Panc1 (cell line): Measurements from ENCODE around the gene ZNF507.

Experiments used
- POLR2AphosphoS5 ChIP-seq: IDR thresholded peaks from 2 replicates; pipeline ENCODE4 v1.6.1; 2012; ENCODE audit warnings: mild to moderate bottlenecking, low read depth, low read length, moderate library complexity
- TCF7L2 ChIP-seq: IDR thresholded peaks from 2 replicates; pipeline ENCODE4 v1.6.1; 2011; ENCODE audit warnings: mild to moderate bottlenecking, low read depth, low read length, inconsistent platforms
- TF ChIP-seq, protein P1 (sequence below): fragments of 450-650 bp; IDR thresholded peaks from 2 replicates; pipeline ENCODE4 v1.5.1; 2017; ENCODE audit warnings: mild to moderate bottlenecking
- TF ChIP-seq, protein P2 (sequence below), 2 experiments: IDR thresholded peaks; 2 replicates each; pipeline ENCODE4 v1.6.1; 2011 to 2012; ENCODE audit warnings: low read depth in 2 of 2, control low read depth in 1 of 2, low read length in 1 of 2, mild to moderate bottlenecking in 1 of 2, moderate library complexity in 1 of 2; ENCODE audit not compliant: insufficient read depth in 1 of 2

GRCh38 chr19:32322541-32322940 lies 22.9 kb upstream of the ZNF507 start:
- TF ChIP-seq, protein P1, sequence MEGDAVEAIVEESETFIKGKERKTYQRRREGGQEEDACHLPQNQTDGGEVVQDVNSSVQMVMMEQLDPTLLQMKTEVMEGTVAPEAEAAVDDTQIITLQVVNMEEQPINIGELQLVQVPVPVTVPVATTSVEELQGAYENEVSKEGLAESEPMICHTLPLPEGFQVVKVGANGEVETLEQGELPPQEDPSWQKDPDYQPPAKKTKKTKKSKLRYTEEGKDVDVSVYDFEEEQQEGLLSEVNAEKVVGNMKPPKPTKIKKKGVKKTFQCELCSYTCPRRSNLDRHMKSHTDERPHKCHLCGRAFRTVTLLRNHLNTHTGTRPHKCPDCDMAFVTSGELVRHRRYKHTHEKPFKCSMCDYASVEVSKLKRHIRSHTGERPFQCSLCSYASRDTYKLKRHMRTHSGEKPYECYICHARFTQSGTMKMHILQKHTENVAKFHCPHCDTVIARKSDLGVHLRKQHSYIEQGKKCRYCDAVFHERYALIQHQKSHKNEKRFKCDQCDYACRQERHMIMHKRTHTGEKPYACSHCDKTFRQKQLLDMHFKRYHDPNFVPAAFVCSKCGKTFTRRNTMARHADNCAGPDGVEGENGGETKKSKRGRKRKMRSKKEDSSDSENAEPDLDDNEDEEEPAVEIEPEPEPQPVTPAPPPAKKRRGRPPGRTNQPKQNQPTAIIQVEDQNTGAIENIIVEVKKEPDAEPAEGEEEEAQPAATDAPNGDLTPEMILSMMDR: no peak
- TF ChIP-seq POLR2AphosphoS5: no peak
- TF ChIP-seq TCF7L2: no peak
- TF ChIP-seq, protein P2, sequence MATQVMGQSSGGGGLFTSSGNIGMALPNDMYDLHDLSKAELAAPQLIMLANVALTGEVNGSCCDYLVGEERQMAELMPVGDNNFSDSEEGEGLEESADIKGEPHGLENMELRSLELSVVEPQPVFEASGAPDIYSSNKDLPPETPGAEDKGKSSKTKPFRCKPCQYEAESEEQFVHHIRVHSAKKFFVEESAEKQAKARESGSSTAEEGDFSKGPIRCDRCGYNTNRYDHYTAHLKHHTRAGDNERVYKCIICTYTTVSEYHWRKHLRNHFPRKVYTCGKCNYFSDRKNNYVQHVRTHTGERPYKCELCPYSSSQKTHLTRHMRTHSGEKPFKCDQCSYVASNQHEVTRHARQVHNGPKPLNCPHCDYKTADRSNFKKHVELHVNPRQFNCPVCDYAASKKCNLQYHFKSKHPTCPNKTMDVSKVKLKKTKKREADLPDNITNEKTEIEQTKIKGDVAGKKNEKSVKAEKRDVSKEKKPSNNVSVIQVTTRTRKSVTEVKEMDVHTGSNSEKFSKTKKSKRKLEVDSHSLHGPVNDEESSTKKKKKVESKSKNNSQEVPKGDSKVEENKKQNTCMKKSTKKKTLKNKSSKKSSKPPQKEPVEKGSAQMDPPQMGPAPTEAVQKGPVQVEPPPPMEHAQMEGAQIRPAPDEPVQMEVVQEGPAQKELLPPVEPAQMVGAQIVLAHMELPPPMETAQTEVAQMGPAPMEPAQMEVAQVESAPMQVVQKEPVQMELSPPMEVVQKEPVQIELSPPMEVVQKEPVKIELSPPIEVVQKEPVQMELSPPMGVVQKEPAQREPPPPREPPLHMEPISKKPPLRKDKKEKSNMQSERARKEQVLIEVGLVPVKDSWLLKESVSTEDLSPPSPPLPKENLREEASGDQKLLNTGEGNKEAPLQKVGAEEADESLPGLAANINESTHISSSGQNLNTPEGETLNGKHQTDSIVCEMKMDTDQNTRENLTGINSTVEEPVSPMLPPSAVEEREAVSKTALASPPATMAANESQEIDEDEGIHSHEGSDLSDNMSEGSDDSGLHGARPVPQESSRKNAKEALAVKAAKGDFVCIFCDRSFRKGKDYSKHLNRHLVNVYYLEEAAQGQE (IDR thresholded peaks at IDR 0.05; ENCODE audit: insufficient read depth in 1 of 2, low read depth in 2 of 2, low read length in 1 of 2): no peak
